Measurements from ENCODE around the gene ITK.
"Not testable (repeated sequence)": the region's sequence is repeated elsewhere in the genome, so short reads cannot be mapped to it uniquely, and the experiment has no call there.

Gene ITK

GRCh38 chr5:157168286-157168685 is 12.4 kb upstream of the ITK start:
- DNase-seq (ENCODE audit: low spot score): no peak

- DNase-seq (ENCODE audit: low spot score): no peak
These were observed 8.2 kb upstream of the ITK start for GRCh38 chr5:157172403-157172802.

GRCh38 chr5:157175071-157175612 is 5.5 kb upstream of the ITK start:
- no peak for DNase-seq (ENCODE audit: low spot score)

DNA sequence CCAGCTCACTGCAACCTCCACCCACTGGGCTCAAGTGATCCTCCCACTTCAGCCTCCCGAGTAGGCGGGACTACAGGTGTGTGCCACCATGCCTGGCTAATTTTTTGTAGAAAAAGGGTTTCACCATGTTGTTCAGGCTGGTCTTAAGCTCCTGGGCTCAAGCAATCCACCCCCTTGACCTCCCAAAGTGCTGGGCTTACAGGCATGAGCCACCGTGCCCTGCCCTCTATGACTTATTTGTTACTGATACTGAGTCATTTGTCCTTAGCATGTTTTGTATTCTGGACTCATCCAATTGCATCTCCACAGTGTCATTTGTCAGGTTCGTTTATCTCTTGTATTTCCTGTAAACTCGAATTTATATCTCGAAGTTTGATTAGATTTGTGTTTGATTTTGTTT is 2.7 kb upstream of the ITK start:
- no peak for DNase-seq (ENCODE audit: low spot score)

- DNase-seq (ENCODE audit: low spot score): no peak
These were observed 1.7 kb upstream of the ITK start for GRCh38 chr5:157178966-157179365.

GRCh38 chr5:157182143-157182757 is 1.6 kb downstream of the ITK start:
- DNase-seq (ENCODE audit: low spot score): no peak

DNA sequence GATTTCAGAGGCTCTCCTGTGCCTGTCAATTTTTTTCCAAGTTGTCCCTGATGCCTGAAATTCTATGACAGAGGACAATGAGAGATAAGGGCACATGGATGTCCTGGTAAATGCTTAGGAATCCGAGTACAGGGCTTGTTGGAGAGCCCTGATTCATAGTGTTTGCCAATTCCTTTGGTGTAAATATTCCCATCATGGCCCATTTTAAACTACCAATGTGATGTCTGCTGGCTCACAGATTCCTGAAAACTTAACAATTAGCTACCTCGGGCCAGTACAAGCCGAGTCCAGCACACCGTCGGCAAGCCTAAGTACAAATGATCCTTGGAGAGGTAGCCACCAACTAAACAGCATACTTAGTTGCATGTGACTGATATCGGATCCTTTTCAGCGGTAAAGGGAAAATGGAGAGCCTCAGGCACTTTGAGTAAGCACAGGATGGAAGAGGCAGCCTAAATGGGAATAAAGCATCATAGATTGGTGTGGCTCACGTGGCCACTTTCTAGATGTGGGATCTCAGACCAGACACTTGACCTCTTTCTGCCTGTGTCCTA is 3.6 kb downstream of the ITK start:
- DNase-seq (ENCODE audit: low spot score): no peak

DNA sequence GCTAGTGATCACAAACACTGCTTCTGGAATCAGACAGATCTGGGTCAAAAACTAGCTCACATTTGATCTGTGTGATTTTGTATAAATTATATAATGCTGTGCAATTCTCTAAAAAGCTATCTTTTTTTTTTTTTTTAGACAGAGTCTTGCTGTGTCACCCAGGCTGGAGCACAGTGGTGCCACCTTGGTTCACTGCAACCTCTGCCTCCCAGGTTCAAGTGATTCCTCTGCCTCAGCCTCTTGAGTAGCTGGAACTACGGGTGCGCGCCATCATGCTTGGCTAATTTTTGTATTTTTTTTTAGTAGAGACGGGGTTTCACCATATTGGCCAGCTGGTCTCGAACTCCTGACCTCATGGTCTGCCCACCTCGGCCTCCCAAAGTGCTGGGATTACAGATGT is 4.5 kb downstream of the ITK start:
- not testable (repeated sequence) for DNase-seq (ENCODE audit: low spot score)

DNA sequence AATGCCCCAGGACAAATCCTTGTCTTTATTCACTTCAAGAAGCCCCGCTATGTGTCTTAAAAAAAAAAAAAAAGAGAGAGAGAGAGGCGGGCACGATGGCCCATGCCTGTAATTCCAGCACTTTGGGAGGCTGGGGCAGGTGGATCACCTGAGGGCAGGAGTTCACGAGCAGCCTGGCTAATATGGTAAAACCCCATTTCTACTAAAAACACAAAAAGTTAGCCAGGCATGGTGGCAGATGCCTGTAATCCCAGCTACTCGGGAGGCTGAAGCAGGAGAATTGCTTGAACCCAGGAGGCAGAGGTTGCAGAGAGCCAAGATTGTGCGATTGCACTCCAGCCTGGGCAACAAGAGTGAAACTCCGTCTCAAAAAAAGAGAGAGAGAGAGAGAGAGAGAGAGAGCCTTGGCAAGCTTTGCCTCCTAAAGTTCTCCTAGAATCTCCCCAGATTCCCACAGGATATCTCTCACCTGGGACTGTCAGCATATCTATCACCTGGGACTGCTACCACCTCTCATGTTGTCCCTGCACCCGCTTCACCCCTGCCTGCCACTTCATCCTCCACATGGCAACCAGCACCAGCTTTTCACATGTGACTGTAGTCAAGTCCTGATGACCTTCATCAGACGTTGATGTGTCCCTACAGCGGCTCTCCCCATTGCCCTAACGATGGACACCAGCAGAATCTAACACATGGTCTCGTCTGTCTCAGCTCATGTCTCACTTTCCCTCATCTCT is 5.8 kb downstream of the ITK start:
- DNase-seq (ENCODE audit: low spot score): no peak

DNA sequence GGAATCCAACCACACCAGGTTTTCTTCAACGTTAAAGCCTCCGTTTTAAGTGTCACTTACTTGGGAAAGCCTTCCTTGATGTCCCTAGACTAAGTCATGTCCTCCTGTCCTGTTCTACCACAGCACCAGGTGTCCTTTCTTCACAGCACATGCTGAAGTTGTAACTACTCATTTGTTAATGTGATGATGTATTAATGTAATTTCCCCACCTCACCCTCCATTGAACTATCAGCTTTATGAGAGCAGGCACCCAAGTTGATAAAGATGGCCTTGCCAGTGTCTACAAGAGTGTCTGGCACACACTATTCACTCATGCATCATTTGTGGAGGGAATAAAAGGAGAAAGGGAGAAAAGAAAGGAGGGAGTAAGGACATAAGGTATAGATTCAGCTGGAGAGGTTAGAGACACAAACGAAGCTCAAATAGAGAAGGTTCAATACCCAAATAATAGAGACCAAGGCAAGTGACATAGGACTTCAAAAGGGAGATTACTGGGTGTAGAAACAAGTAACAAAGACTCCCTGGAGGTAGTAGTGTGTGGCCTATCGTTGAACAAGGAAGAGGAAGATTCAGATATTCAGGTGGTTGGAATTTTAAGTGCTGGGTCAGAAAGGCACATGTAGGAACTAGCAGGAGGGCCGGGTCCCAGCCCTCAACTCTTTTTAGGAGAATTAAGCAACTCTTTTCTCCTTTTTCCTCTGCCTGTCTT is 6.6 kb downstream of the ITK start:
- no peak for DNase-seq (ENCODE audit: low spot score)

DNA sequence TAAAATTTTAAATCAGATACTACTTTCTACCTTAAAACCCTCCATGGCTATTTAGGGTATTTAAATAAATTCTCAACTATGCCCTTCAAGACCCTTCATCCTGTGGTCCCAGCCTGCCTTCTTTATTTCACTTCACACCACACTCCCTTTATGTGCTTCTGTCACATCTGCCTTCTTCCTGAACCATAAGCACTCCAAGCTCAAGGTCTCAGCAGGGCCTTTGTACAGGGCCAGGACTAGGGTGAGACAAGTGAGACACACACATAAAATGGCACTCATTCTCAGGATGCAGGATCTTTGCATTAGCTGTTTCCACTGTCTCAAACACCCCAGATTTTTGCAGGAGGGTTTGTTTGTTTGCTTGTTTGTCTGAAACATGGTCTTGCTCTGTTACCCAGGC is 7.6 kb downstream of the ITK start:
- no peak for DNase-seq (ENCODE audit: low spot score)

DNA sequence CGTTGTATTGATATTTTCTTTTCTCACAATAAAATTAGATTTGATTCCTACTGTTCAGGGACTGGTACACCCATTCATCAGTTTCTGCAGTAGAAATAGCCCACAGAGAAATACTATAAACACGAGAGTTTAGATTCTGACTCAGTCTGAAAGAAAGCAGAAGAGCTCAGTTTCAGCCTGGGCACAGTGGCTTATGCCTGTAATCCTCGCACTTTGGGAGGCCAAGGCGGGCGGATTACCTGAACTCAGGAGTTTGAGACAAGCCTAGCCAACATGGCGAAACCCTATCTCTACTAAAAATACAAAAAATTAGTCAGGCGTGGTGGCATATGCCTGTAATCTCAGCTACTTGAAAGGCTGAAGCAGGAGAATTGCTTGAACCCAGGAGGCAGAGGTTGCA is 8.6 kb downstream of the ITK start:
- no peak for DNase-seq (ENCODE audit: low spot score)

DNA sequence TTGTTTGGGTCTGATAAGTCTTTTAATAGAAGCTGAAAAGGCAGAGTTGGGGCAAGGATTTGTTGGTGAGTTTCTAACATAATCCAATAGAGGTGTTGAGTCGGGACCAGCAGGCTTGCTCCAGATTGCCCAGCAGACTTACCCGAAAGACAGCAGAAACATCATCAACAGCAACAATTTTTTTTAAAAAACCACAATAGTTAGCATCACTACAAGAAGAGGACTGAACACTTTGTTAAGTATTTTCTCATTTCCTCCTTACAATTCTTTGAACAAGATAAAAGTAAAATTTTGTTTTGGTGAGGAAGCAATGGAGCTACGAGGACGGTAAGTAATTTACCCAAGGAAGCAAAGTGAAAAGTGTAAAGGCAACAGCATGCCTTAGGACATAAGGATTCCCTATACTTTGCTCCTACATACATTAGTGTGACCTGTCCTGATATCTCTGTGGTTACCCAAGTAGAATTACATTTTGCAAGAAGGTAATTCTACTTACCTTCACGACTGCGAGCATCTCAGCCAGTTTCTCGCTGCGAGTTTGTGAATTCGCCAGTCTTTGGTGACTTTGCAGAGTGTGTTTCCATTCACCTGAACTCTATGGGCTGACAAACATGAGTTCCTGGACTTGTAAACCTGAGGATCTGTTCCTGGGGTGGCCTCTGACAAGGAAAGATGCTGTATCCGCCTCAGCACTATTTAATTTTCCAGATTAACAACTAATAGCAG is 13.2 kb downstream of the ITK start:
- no peak for DNase-seq (ENCODE audit: low spot score)

DNA sequence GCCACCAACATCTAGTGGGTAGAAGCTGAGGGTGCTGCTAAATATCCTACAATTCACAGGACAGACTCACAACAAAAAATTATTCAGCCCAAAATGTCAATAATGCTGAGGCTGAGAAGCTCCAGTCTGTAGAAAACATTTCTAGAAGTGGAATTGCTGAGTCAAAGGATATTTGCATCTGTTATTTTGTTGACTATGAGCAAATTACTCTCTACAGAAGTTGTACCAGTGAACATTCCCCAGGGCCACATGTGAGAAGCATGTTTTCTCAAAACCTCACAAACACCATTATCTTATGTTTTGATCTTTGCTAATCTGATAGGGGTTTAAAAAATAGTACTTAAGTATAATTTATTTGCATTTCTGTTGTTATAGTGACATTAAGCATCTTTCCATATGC is 15.4 kb downstream of the ITK start:
- no peak for DNase-seq (ENCODE audit: low spot score)

- DNase-seq (ENCODE audit: low spot score): no peak
These were observed 16.4 kb downstream of the ITK start for GRCh38 chr5:157197086-157197485.

- DNase-seq (ENCODE audit: low spot score): no peak
These were observed 17.8 kb downstream of the ITK start for GRCh38 chr5:157198277-157198986.

- DNase-seq (ENCODE audit: low spot score): no peak
These were observed 21.2 kb downstream of the ITK start for GRCh38 chr5:157201857-157202256.

- no peak for DNase-seq (ENCODE audit: low spot score)
These were observed 22.8 kb downstream of the ITK start for GRCh38 chr5:157203417-157203816.

DNA sequence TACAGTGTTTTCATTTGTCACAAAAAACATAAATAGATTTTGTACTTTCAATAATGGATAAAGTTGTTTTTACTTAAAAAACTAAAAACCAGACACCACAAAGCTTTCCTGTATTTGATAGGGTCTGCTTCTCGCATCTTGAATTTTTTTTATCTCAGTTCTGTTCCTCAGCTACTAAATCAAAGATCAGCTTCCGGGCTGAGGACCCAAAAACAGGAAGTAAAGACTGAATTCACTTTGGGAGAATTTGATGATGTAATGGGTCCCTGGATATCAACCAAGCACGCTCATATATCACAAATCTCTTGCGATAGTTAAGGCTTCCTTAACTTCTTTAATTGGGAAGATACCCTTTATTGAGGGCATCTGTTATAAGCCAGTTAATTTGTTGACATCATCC is 24.1 kb downstream of the ITK start:
- DNase-seq (ENCODE audit: low spot score): no peak

DNA sequence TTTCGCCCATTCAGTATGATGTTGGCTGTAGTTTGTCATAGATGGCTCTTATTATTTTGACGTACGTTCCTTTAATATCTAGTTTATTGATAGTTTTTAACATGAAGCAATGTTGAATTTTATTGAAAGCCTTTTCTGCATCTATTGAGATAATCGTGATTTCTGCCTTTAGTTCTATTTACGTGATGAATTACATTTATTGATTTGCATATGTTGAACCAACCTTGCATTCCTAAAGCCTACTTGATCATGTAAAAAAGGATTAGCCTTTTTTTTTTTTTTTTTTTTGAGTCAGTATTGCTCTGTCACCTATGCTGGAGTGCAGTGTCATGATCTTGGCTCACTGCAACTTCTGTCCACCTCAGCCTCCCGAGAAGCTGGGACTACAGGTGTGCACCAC is 25.1 kb downstream of the ITK start:
- DNase-seq (ENCODE audit: low spot score): no peak

GRCh38 chr5:157210652-157211051 is 30.0 kb downstream of the ITK start:
- DNase-seq (ENCODE audit: low spot score): not testable (repeated sequence)

DNA sequence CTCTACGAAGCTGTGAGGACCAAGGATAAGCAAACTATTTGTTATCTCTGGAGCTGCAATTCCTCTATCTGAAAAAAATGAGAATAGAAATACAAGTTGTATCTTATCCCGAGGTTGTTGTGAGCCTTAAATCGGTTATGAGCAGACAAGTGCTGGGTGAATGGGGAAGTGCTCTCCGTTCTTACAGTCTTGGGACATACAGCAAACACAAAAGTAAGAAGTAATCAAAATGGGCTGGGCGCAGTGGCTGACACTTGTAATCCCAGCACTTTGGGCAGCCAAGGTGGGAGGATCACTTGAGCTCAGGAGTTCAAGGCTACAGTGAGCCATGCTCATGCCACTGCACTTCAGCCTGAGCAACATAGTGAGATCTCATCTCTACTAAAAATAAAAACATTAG is 31.7 kb downstream of the ITK start:
- DNase-seq (ENCODE audit: low spot score): no peak
